ENCODE results near the gene ZNF732.
"Not testable (repeated sequence)": the region's sequence is repeated elsewhere in the genome, so short reads cannot be mapped to it uniquely, and the experiment has no call there.

Gene ZNF732

GRCh38 chr4:252065-252601 is 53.1 kb downstream of the ZNF732 start:
- no peak for DNase-seq

GRCh38 chr4:244471-244870 is 60.8 kb downstream of the ZNF732 start:
- DNase-seq = peak; percentile 5

DNA sequence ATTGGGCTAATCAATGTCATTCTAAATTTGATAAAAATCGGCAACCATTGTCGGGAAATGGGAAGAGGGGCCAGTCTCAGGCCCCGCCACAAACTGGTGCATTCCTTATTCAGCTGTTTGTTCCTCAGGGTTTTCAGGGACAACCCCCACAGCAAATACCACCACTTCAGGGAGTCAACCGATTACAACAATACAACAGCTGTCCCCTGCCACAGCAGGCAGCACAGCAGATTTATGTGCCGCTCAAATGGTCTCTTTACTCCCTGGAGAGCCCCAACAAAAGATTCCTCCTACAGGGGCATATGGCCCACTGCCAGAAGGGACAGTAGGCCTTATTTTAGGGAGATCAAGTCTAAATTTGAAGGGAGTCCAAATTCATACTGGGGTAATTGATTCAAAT is 61.8 kb downstream of the ZNF732 start:
- DNase-seq = no peak

DNA sequence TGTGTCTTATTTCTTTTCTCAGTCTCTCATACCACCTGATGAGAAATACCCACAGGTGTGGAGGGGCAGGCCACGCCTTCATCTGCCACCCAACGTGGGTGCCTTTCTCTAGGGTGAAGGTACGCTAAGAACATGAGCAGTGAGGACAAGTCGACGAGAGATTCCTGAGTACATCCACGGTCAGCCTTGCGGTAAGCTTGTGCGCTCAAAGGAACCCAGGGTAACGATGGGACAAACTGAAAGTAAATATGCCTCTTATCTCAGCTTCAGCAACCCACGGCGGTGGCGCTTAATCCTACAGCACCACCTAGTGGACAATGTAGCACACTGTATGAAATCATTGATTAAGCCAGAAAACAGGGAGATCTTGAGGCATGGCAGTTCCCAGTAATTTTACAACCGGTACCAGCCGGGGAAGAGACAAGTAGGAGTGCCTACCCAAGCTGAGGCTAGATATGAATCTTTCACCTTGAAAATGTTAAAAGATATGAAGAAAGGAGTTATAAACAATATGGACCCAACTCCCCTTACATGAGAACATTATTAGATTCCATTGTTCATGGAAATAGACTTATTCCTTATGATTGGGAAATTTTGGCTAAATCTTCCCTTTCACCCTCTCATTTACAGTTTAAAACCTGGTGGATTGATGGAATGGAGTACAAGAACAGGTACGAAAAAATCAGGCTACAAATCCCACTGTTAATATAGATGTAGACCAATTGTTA is 63.0 kb downstream of the ZNF732 start:
- peak; percentile 49 for DNase-seq

DNA sequence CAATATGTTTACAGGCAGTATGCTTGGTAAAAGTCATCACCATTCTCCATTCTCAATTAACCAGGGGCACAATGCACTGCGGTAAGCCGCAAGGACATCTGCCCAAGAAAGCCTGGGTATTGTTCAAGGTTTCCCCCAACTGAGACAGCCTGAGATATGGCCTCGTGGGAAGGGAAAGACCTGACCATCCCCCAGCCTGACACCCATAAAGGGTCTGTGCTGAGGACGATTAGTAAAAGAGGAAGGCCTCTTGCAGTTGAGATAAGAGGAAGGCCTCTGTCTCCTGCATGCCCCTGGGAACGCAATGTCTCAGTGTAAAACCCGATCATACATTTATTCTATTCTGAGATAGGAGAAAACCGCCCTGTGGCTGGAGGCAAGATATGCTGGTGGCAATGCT is 63.9 kb downstream of the ZNF732 start:
- DNase-seq = not testable (repeated sequence)

- no peak for DNase-seq
Measured at GRCh38 chr4:236028-236427, 69.2 kb downstream of the ZNF732 start.

DNA sequence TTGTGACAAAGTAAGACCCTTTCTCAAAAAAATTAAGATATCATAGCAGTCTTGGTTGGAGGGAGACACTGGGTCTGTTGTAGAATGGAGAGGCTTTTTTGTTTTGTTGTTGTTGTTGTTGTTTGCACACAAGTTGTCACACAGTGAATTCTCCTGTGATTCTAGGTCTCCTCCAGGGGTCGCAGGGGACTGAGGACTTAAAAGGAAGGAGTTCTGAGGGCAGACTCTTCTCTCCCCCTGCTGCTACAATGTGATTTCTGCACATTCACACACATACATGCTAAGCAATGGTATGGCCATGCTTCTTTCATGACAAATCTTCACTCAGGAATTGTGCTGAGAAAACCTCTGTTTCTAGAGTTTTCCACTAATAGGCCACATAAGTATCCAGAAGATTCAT is 71.1 kb downstream of the ZNF732 start:
- no peak for DNase-seq

GRCh38 chr4:223913-224497 is 81.3 kb downstream of the ZNF732 start:
- DNase-seq = no peak
